Activated CD8-positive, alpha-beta T cell treated with anti-CD3 and anti-CD28 coated beads, Interleukin-2, amount 10 ng/mL, durations not matched to agents 7 days and 5 days (primary cell): ENCODE results near the gene NKX3-2. TPM values are rescaled to one million over a fixed set of nuclear protein-coding genes. Genes with fewer than 3 reads are reported as not detected.

ENCODE experiments used
- ATAC-seq: fragments of 150-1000 bp; cut with Tn5 transposase; one replicate; pipeline ENCODE4 v1.10.0; 2021; ENCODE audit warnings: moderate library complexity
- CTCF ChIA-PET: fragments of 350-600 bp; sonication (Branson Sonifier 250); formaldehyde crosslinking; loops from one replicate; lab custom pipeline; 2021; ENCODE audit warnings: antibody characterized with exemption; lab: Charles Lee
- POLR2A ChIA-PET: fragments of 350-600 bp; sonication (Branson Sonifier 250); formaldehyde crosslinking; loops from one replicate; lab custom pipeline; 2021; ENCODE audit warnings: antibody characterized with exemption; lab: Charles Lee
- DNase-seq: peaks from one replicate; pipeline ENCODE4 v3.0.0-alpha.2; 2020
- H3K27ac Mint-ChIP-seq: one replicate; pipeline ENCODE4 v1.8.0; 2021; ENCODE audit warnings: mild to moderate bottlenecking, mixed read lengths
- H3K27me3 Mint-ChIP-seq: one replicate; pipeline ENCODE4 v1.8.0; 2021; ENCODE audit warnings: low read depth, mixed read lengths
- H3K36me3 Mint-ChIP-seq: one replicate; pipeline ENCODE4 v1.8.0; 2021; ENCODE audit warnings: low read depth, mixed read lengths
- H3K4me1 Mint-ChIP-seq: one replicate; pipeline ENCODE4 v1.8.0; 2021; ENCODE audit warnings: low read depth, mixed read lengths
- H3K4me3 Mint-ChIP-seq: one replicate; pipeline ENCODE4 v1.8.0; 2021; ENCODE audit warnings: mild to moderate bottlenecking, mixed read lengths
- H3K9me3 Mint-ChIP-seq: one replicate; pipeline ENCODE4 v1.8.0; 2022; ENCODE audit warnings: mixed read lengths; ENCODE audit not compliant: insufficient read depth
- total RNA-seq, 2 experiments: library from RNA; stranded (reverse); gene quantifications; one replicate each; pipeline ENCODE4 v1.2.3, GENCODE V29; 2021

The NKX3-2 gene
- total RNA-seq, 2 experiments from 2014 or later: not detected

DNA sequence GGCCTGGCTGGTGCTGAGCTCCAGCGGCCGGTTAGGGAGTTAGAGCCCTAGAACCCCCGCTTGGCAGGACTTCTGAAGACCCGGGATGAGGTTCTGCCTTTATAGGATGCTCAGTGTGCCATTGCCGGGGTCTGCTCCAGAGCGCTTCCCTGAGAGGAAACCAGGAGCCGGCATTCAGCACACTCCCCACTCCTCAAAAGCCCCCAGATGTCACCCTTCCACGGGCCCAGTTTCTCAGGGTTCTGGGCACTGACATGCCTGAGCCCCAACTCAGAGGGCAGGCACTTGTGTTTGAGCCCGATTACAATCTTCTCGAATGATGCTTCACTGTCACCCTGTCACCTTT, 6.5 kb downstream of the NKX3-2 start:
- Mint-ChIP-seq H3K27me3 (peaks cover 86% of the 10 kb centered on the region), H3K4me1 (peaks cover 35% of the 10 kb centered on the region), H3K36me3 (peaks cover 6% of the 10 kb centered on the region), H3K4me3 (no peak overlapping the region), H3K9me3 (peaks cover 7% of the 10 kb centered on the region), H3K27ac (no peak overlapping the region)
- ChIA-PET POLR2A (interaction anchor here (0.6 to 1.0 kb wide), 2 partner anchors 53 to 100 kb away, joined by 3 read pairs; no protein-coding TSS in a partner anchor), CTCF (no interaction called here)
- DNase-seq (no peak), ATAC-seq (no peak)

DNA sequence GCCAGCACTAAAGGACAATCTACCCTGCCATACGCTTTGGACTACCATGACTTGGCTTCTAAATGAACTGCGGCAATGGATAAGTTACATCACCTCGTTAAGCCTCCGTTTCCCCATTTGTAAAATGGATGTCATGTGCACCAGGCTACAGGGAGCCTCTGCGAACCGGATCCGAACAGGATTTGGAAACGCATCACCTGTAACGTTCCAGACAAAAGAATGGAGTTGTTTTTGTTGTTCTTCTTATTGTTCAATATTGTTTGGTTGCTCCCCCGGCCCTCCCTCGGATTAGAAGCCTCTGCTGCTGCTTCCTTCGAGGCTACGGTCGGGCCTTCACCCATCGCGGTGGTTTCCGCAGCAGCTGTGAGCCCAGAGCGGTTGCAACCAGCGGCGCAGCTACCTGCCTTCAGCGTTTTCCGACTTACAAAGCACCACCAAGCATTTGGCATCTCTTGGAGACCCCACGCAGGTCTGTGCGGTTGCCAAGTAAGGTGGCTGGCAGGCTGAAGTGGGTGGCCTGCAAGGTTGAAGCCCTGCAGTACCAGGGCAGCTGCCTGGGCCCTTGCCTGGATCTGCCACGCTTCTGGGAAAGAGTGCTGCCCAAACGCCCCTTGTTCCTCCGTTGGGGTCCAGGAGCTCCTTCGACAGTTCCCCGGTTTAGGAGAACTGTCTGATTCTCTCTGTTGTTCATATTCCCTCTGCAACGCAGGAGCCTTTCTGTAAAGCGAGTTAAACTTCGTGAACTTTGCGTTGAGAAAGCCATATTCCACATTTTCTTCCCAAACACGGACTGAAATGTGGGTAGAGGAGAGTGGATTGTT, 7.1 kb downstream of the NKX3-2 start:
- CTCF ChIA-PET: no interaction called here
- Mint-ChIP-seq H3K27me3 (peaks cover 88% of the 10 kb centered on the region), H3K4me1 (peaks cover 35% of the 10 kb centered on the region)

DNA sequence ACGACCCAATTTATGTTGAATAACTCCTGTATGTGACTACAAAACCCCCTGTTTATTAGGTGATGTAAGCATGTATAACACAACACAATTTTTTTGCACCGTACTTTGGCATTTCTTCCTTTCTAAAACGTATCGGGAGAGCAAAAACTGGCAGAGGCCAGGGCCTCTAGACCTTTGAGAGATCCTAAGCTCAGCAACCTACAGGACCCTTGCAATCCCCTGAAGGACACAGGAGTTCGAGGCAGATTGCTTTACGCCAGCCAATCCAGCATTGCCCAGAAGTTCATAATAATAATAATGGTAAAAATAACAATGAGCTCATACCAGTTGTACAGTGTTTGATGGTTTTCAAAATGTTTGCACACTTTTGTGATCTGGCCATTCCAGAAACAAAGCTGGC, 7.7 kb downstream of the NKX3-2 start:
- H3K4me3 Mint-ChIP-seq: no peak overlapping the region
- CTCF ChIA-PET: no interaction called here

More for the DNA sequence above, 7.1 kb downstream of the NKX3-2 start:
- POLR2A ChIA-PET: interaction anchor here (1.0 kb wide), 1 partner anchor 52 kb away, joined by 3 read pairs; no protein-coding TSS in a partner anchor
- DNase-seq (no peak), ATAC-seq (no peak)
- peaks cover 6% of the 10 kb centered on the region for H3K36me3 Mint-ChIP-seq
- H3K4me3 Mint-ChIP-seq: no peak overlapping the region
- H3K9me3 Mint-ChIP-seq: peaks cover 7% of the 10 kb centered on the region
- H3K27ac Mint-ChIP-seq: no peak overlapping the region

DNA sequence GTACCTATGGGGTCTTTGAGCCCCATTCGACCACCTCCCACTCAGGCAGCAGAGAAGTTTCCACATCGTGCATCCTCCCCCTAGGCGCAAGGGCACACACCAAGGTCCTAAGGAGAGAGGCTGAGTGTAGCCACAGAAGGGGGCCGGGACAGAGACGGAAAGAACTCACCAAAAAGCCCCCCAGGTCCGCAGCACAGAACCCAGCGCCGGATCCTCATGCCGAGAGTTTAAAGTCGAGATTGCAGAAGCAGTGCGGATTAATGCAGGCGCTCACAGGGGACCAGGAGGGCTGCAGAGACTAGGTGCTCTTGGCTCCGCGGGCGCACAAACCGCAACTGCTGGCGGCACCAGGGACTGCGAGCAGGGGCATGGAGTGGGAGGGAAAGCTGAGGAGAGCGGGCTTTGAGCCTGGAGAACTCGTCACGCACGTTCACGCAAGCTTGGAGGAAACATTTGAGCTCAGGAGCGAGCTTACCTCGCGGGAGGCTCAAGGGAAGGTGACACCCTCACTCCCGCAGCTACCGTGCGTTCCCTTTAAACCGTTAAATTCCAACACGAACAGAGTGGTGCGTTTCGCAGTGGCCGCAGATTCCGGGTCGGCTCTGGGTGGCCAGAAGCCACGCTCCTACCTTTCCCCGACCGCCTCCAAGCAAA, 8.5 kb downstream of the NKX3-2 start:
- no peak overlapping the region for H3K27ac Mint-ChIP-seq
- POLR2A ChIA-PET: no interaction called here
- ATAC-seq (no peak), DNase-seq (no peak)
- peaks cover 38% of the 10 kb centered on the region for H3K4me1 Mint-ChIP-seq
- H3K9me3 Mint-ChIP-seq: peaks cover 7% of the 10 kb centered on the region
- no peak overlapping the region for H3K4me3 Mint-ChIP-seq
- CTCF ChIA-PET: no interaction called here
- peaks cover 91% of the 10 kb centered on the region for H3K27me3 Mint-ChIP-seq
- peaks cover 6% of the 10 kb centered on the region for H3K36me3 Mint-ChIP-seq

More for the DNA sequence above, 7.7 kb downstream of the NKX3-2 start:
- H3K27ac Mint-ChIP-seq: peak overlapping the region; percentile 55
- POLR2A ChIA-PET: interaction anchor here (1.0 kb wide), 1 partner anchor 52 kb away, joined by 3 read pairs; no protein-coding TSS in a partner anchor
- H3K27me3 Mint-ChIP-seq: peaks cover 88% of the 10 kb centered on the region
- no peak for ATAC-seq
- H3K4me1 Mint-ChIP-seq: peaks cover 32% of the 10 kb centered on the region
- DNase-seq: no peak
- H3K36me3 Mint-ChIP-seq: peaks cover 6% of the 10 kb centered on the region
- H3K9me3 Mint-ChIP-seq: peaks cover 7% of the 10 kb centered on the region

DNA sequence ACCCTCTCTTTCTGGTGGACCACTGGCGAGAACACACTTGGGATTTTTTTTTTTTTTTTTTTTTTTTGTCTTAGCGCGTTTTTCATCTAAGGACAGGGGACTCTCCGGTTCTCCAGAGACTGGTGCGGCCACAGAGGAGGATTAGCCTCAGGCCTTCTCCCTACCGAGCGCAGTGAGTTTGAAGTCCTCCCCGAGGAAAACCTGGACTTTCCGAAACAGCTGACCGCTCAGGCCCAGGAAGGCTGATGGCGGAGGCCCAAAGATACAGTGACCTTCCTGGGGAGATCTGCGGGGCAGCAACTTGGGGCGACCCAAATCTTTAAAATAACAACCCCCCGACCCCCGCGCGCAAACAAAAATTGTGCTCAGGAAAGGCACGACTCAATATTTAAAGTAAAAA, 9.2 kb downstream of the NKX3-2 start:
- Mint-ChIP-seq H3K4me1 (peaks cover 39% of the 10 kb centered on the region), H3K4me3 (no peak overlapping the region), H3K36me3 (peaks cover 6% of the 10 kb centered on the region), H3K9me3 (peaks cover 7% of the 10 kb centered on the region), H3K27ac (peak overlapping the region; percentile 60), H3K27me3 (peaks cover 91% of the 10 kb centered on the region)
- ChIA-PET POLR2A (interaction anchor here (0.6 to 0.9 kb wide), 2 partner anchors 10 to 16 kb away, joined by 3 to 5 read pairs; no protein-coding TSS in a partner anchor), CTCF (no interaction called here)
- DNase-seq: no peak
- ATAC-seq: no peak

DNA sequence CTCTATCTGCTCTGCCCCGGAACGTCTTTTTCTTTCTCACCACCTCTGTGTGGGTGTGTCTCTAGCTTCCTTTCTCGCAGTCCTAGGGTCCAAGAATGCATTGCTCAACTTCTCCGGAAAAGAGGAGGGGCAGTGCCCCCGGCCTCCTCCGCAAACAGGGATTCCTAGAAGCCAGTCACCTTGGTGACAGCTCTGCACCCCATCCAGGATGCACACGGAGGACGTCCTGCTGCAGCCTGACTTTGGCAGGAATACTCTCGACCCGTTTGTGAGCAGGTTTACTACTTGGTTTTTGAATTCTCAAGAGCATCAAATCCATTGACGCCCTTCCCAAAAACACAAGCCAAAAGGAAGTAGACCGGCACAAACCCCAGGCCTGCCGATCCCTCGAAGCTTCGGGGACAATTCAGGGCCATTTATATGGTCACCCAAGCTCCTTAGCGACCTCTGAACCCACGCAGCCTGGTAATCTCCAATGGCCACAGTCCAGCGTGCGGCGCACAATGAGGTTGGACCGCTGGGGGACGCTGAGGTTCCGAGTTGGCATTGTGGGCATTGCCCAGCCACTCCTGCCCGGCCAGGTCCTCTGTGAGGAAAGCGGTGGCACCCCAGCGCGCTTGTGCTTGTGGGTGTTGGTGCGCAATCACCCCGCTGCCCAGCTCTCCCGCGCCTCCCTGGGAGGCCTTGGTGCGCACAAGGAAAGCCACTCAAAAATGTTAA, 9.8 kb downstream of the NKX3-2 start:
- POLR2A ChIA-PET: interaction anchor here (0.6 to 0.9 kb wide), 2 partner anchors 9 to 17 kb away, joined by 3 to 5 read pairs; no protein-coding TSS in a partner anchor
- ATAC-seq (no peak), DNase-seq (no peak)
- Mint-ChIP-seq H3K4me3 (peak overlapping the region; percentile 8), H3K27me3 (peaks cover 92% of the 10 kb centered on the region), H3K27ac (peak overlapping the region; percentile 55), H3K4me1 (peaks cover 36% of the 10 kb centered on the region), H3K9me3 (peaks cover 7% of the 10 kb centered on the region), H3K36me3 (peaks cover 6% of the 10 kb centered on the region)
- CTCF ChIA-PET: no interaction called here

DNA sequence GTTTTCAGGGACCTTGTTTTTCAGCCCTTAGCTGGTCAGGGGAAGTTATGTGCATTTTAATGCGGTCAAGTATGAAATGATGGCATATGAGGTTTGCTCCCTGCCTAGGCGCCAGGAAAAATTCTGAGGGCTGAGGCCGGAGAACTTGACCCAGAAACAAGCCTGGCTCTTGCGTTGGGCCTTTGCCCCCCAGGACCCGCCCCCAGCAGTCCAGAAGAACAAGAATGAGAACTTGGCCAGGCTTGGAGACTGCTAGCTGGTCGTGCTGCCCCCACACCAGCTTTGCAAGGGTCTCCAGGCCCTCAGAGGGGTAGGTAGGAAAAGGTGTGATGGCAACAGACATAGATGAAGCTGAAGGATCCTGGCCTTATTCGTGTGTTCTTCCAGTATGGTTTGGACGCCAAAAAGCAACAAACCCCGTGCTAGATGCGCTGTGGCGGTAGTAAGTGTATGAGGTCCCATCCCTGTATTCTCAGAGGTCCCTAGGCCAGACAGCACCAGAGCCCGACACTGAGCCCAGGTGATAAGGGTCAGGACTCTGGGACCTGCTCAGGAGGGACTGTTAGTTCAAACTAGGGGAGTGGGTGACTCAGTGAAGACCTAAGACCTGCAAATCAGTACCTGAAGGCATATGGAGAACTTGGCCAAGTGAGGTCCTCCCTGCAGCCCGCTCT, 10.5 kb downstream of the NKX3-2 start:
- ATAC-seq: no peak
- DNase-seq: no peak
- Mint-ChIP-seq H3K27ac (peak overlapping the region; percentile 55), H3K4me3 (peak overlapping the region; percentile 8), H3K4me1 (peaks cover 37% of the 10 kb centered on the region), H3K9me3 (peaks cover 7% of the 10 kb centered on the region), H3K36me3 (peaks cover 8% of the 10 kb centered on the region), H3K27me3 (peaks cover 92% of the 10 kb centered on the region)
- ChIA-PET POLR2A (no interaction called here), CTCF (no interaction called here)

DNA sequence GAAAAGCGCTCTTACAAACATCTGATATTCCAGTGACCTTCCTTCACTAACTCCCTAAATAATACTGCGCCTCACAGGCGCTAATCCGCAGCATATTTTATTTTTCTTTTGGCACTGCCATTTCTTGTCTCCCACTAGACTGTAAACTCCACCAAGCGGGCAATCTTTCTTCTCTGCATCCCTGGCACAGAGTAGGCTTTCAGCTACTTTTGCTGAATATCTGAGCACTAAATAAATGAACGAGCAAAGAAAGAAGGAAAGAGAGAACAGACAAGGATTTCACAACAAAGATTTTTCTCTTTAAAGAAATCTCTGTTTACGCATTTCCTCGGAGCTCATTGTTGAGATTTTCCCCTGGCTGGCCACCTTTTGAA, 12.7 kb downstream of the NKX3-2 start:
- CTCF ChIA-PET: interaction anchor here (1.4 kb wide), 1 partner anchor 10 kb away, joined by 4 read pairs; no protein-coding TSS in a partner anchor
- Mint-ChIP-seq H3K36me3 (peaks cover 9% of the 10 kb centered on the region), H3K27ac (no peak overlapping the region), H3K27me3 (peaks cover 91% of the 10 kb centered on the region), H3K4me1 (peaks cover 41% of the 10 kb centered on the region), H3K4me3 (no peak overlapping the region), H3K9me3 (peaks cover 1% of the 10 kb centered on the region)
- ATAC-seq (no peak), DNase-seq (no peak)
- POLR2A ChIA-PET: no interaction called here

DNA sequence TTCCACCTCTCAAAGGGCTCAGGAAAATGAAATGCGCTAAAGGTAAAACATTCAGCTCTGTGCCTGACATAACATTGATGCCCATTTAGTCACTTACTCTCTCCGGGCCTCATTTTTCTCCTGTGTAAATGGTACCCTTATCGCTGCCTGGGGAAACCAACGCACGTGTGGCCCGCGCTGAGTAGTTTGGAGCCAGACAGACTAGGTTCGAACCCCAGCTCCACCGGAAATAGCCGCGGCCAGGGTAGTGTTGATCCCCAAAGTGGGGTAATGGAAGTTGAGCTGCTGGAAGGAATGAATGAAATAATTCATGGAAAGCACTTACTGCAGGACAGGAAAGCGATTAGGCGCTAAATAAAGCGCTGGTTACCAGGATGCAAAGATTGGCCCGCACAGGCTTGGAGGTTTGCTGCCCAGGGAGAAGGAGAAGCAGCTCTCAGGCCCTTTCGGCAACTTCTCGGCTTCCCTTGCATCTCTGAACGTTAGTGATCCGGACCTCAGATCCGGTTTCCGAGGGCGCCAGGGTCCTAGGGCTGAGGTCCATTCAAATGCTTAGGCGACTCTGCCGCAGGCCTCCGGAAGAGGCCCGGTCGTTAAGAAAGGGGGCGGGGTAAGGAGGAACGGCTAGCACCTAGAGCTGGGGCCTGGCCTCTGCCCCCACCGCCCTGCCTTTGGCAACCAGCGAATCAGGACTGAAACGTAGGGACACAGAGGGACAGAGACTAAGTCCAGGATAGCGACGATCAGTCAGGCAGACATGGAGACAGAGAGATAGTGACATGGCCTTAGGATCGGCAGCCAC, 13.3 kb downstream of the NKX3-2 start:
- peaks cover 8% of the 10 kb centered on the region for H3K36me3 Mint-ChIP-seq
- POLR2A ChIA-PET: no interaction called here
- peaks cover 91% of the 10 kb centered on the region for H3K27me3 Mint-ChIP-seq
- no peaks in the 10 kb centered on the region for H3K9me3 Mint-ChIP-seq
- H3K4me1 Mint-ChIP-seq: peaks cover 37% of the 10 kb centered on the region
- H3K4me3 Mint-ChIP-seq: no peak overlapping the region
- no peak overlapping the region for H3K27ac Mint-ChIP-seq
- CTCF ChIA-PET: interaction anchor here (0.8 to 1.4 kb wide), 2 partner anchors 11 to 17 kb away, joined by 3 to 4 read pairs; no protein-coding TSS in a partner anchor
- no peak for DNase-seq
- no peak for ATAC-seq

DNA sequence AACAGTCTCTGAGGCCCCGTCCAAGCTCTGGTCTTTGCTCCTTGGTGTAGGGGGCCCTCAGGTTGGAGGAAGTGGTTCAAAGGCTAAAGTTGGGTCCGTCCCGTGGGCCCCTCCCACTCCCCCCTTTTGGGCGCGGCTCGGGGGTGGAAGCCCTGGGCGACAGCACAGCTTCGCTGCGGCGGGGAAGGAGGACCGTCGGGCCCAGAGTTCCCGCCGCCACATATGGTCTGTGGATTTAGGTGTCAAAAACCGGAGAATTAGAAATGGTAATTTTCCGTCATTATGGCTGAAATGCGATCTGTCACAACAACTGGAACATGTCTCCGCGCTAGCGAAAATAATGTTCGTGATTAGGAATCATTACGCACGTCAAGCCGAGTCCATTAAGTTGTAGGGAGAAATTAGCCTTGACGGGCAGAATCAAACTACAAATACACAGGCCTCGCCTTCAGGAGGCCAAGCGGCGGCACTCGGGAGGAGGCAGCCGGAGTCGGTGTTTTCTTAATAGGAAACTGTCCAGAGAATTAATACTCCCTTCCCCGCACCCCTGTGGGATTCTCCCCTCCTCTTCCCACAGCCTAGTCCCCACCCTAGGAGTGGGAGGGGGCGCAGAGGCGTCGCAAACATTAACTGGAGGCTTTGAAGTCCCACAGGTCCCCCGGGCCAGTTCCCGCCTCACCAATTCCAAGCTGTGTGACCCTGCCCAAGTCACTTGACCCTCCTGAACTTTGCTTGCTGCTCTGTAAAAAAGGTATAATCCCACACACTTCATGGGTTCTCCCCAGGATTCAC, 15.0 kb downstream of the NKX3-2 start:
- peak overlapping the region; percentile 42 for H3K4me3 Mint-ChIP-seq
- ChIA-PET POLR2A (interaction anchor here (0.6 kb wide), 1 partner anchor 33 kb away, joined by 3 read pairs; no protein-coding TSS in a partner anchor), CTCF (no interaction called here)
- H3K4me1 Mint-ChIP-seq: peaks cover 36% of the 10 kb centered on the region
- peaks cover 14% of the 10 kb centered on the region for H3K36me3 Mint-ChIP-seq
- H3K27ac Mint-ChIP-seq: peak overlapping the region; percentile 55
- peaks cover 91% of the 10 kb centered on the region for H3K27me3 Mint-ChIP-seq
- no peaks in the 10 kb centered on the region for H3K9me3 Mint-ChIP-seq
- DNase-seq (no peak), ATAC-seq (no peak)
